SKM-1 treated with dmso at 0.1 percent for 144 hours (cell line): ENCODE results near the gene ANO4.
"Not testable (repeated sequence)": the region's sequence is repeated elsewhere in the genome, so short reads cannot be mapped to it uniquely, and the experiment has no call there.

ENCODE experiments used
- DNase-seq: peaks from one replicate; lab custom pipeline; 2025; ENCODE audit not compliant: unreplicated experiment; lab: John Stamatoyannopoulos, UW

ANO4 gene

GRCh38 chr12:100868487-100868886 is 73.9 kb downstream of the ANO4 start:
- no peak for DNase-seq

- DNase-seq = no peak
Measured at GRCh38 chr12:100871195-100871734, 76.7 kb downstream of the ANO4 start.

- DNase-seq = no peak
Measured at GRCh38 chr12:100875156-100875555, 80.6 kb downstream of the ANO4 start.

- no peak for DNase-seq
Measured at GRCh38 chr12:100875771-100876170, 81.2 kb downstream of the ANO4 start.

- no peak for DNase-seq
Measured at GRCh38 chr12:100877776-100878175, 83.2 kb downstream of the ANO4 start.

- DNase-seq = no peak
Measured at GRCh38 chr12:100895192-100895591, 100.6 kb downstream of the ANO4 start.

- DNase-seq = no peak
Measured at GRCh38 chr12:100896192-100896591, 101.6 kb downstream of the ANO4 start.

- DNase-seq = no peak
Measured at GRCh38 chr12:100897240-100897639, 102.7 kb downstream of the ANO4 start.

- DNase-seq = no peak
Measured at GRCh38 chr12:100899301-100899700, 104.7 kb downstream of the ANO4 start.

GRCh38 chr12:100900808-100901207 is 106.2 kb downstream of the ANO4 start:
- DNase-seq = no peak

GRCh38 chr12:100901266-100901665 is 106.7 kb downstream of the ANO4 start:
- no peak for DNase-seq

- DNase-seq = no peak
Measured at GRCh38 chr12:100904270-100904669, 109.7 kb downstream of the ANO4 start.

- DNase-seq = no peak
Measured at GRCh38 chr12:100908501-100908900, 113.9 kb downstream of the ANO4 start.

GRCh38 chr12:100913872-100914592 is 119.5 kb downstream of the ANO4 start:
- DNase-seq = no peak

GRCh38 chr12:100919116-100919515 is 124.5 kb downstream of the ANO4 start:
- no peak for DNase-seq

- no peak for DNase-seq
Measured at GRCh38 chr12:100920493-100920892, 125.9 kb downstream of the ANO4 start.

GRCh38 chr12:100926669-100927248 is 132.2 kb downstream of the ANO4 start:
- no peak for DNase-seq

GRCh38 chr12:100927826-100928225 is 133.2 kb downstream of the ANO4 start:
- no peak for DNase-seq

GRCh38 chr12:100932571-100932970 is 138.0 kb downstream of the ANO4 start:
- no peak for DNase-seq

GRCh38 chr12:100933531-100933930 is 139.0 kb downstream of the ANO4 start:
- not testable (repeated sequence) for DNase-seq

- DNase-seq = no peak
Measured at GRCh38 chr12:100935929-100936328, 141.4 kb downstream of the ANO4 start.

- DNase-seq = no peak
Measured at GRCh38 chr12:100936661-100937060, 142.1 kb downstream of the ANO4 start.

GRCh38 chr12:100940503-100940902 is 145.9 kb downstream of the ANO4 start:
- DNase-seq = no peak
